ENCODE data around the gene MED16.
"Not testable (repeated sequence)": the region's sequence is repeated elsewhere in the genome, so short reads cannot be mapped to it uniquely, and the experiment has no call there.

Gene MED16

GRCh38 chr19:911197-912033, 18.4 kb upstream of the MED16 start:
- no peak for DNase-seq (ENCODE audit: low read depth)

GRCh38 chr19:907183-907853, 14.3 kb upstream of the MED16 start:
- no peak for DNase-seq (ENCODE audit: low read depth)

GRCh38 chr19:906480-906879, 13.5 kb upstream of the MED16 start:
- DNase-seq (ENCODE audit: low read depth) = no peak

- no peak for DNase-seq (ENCODE audit: low read depth)
Measured at GRCh38 chr19:904545-904944, 11.6 kb upstream of the MED16 start.

GRCh38 chr19:903266-903797, 10.3 kb upstream of the MED16 start:
- DNase-seq (ENCODE audit: low read depth) = no peak

- DNase-seq (ENCODE audit: low read depth) = no peak
Measured at GRCh38 chr19:902446-903226, 9.6 kb upstream of the MED16 start.

- DNase-seq (ENCODE audit: low read depth) = no peak
Measured at GRCh38 chr19:902093-902370, 9.0 kb upstream of the MED16 start.

- no peak for DNase-seq (ENCODE audit: low read depth)
Measured at GRCh38 chr19:901216-902092, 8.5 kb upstream of the MED16 start.

- DNase-seq (ENCODE audit: low read depth) = no peak
Measured at GRCh38 chr19:900302-901111, 7.5 kb upstream of the MED16 start.

- DNase-seq (ENCODE audit: low read depth) = no peak
Measured at GRCh38 chr19:900043-900301, 7.0 kb upstream of the MED16 start.

GRCh38 chr19:899336-900042, 6.5 kb upstream of the MED16 start:
- no peak for DNase-seq (ENCODE audit: low read depth)

- DNase-seq (ENCODE audit: low read depth) = no peak
Measured at GRCh38 chr19:898663-899062, 5.7 kb upstream of the MED16 start.

- DNase-seq (ENCODE audit: low read depth) = no peak
Measured at GRCh38 chr19:897442-898039, 4.6 kb upstream of the MED16 start.

- no peak for DNase-seq (ENCODE audit: low read depth)
Measured at GRCh38 chr19:896999-897398, 4.0 kb upstream of the MED16 start.

GRCh38 chr19:896434-896833, 3.4 kb upstream of the MED16 start:
- DNase-seq (ENCODE audit: low read depth) = no peak

GRCh38 chr19:892243-892893, 619 bp downstream of the MED16 start:
- no peak for DNase-seq (ENCODE audit: low read depth)

- DNase-seq (ENCODE audit: low read depth) = not testable (repeated sequence)
Measured at GRCh38 chr19:891421-892200, 1.4 kb downstream of the MED16 start.

- DNase-seq (ENCODE audit: low read depth) = no peak
Measured at GRCh38 chr19:890831-891230, 2.2 kb downstream of the MED16 start.

Data from fibroblast of the conjunctiva (primary cell).